Progenitor cell of endocrine pancreas (in vitro differentiated cells): ENCODE measurements around the gene LGR6. TPM values are rescaled to one million over a fixed set of nuclear protein-coding genes. Genes with fewer than 3 reads are reported as not detected.

ENCODE experiments used
- DNase-seq: peaks from one replicate; pipeline ENCODE4 v3.0.0; 2021; ENCODE audit warnings: low spot score; ENCODE audit not compliant: unreplicated experiment
- H3K27ac Mint-ChIP-seq: 2 replicates; pipeline ENCODE4 v1.8.0; 2021; ENCODE audit warnings: mild to moderate bottlenecking, moderate library complexity, mixed read lengths
- H3K27me3 Mint-ChIP-seq: 2 replicates; pipeline ENCODE4 v1.8.0; 2021; ENCODE audit warnings: mixed read lengths
- H3K36me3 Mint-ChIP-seq: 2 replicates; pipeline ENCODE4 v1.8.0; 2022; ENCODE audit warnings: mixed read lengths; ENCODE audit not compliant: insufficient read depth
- H3K4me1 Mint-ChIP-seq: 2 replicates; pipeline ENCODE4 v1.8.0; 2021; ENCODE audit warnings: low read depth, mixed read lengths
- H3K4me3 Mint-ChIP-seq: 2 replicates; pipeline ENCODE4 v1.8.0; 2021; ENCODE audit warnings: low read depth, mild to moderate bottlenecking, moderate library complexity, mixed read lengths
- H3K9me3 Mint-ChIP-seq: 2 replicates; pipeline ENCODE4 v1.8.0; 2021; ENCODE audit warnings: low read depth, mixed read lengths
- total RNA-seq: library from RNA; stranded (reverse); gene quantifications from 2 replicates; pipeline ENCODE4 v1.2.1, GENCODE V29; 2021
- TF ChIP-seq, protein P1 (sequence below): fragments of 200-600 bp; sonication (generic); IDR thresholded peaks from one replicate; pipeline ENCODE4 v1.5.0; 2021; ENCODE audit warnings: antibody characterized with exemption, mild to moderate bottlenecking; ENCODE audit not compliant: unreplicated experiment

Gene LGR6
- total RNA-seq, 1 donor from 2014 or later, result 0.50 TPM

DNA sequence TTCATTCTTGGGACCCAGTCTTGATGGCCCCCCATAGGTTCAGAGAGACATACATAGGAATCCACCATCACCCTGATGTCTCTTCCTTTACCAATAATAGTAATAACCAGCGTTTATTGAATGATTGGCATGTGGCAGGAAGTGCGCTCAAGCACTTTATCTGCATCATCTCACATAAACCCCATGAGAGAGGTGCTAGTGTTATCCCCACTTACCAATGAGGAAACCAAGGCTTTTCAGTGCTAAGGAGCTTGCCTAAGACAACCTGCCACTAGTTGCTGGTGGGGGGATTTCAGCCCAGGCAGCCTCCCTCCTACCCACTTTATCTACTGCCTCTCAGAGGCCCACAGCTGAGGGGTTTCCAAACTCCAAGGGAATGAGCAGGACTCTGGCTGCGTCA is 7.7 kb downstream of the LGR6 start:
- DNase-seq, result no peak
- no peaks in the 10 kb centered on the region for H3K4me1 Mint-ChIP-seq
- no peak overlapping the region for H3K4me3 Mint-ChIP-seq
- no peaks in the 10 kb centered on the region for H3K9me3 Mint-ChIP-seq
- H3K36me3 Mint-ChIP-seq, result no peaks in the 10 kb centered on the region
- H3K27ac Mint-ChIP-seq, result no peak overlapping the region
- peaks cover 44% of the 10 kb centered on the region for H3K27me3 Mint-ChIP-seq
- TF ChIP-seq, protein P1, sequence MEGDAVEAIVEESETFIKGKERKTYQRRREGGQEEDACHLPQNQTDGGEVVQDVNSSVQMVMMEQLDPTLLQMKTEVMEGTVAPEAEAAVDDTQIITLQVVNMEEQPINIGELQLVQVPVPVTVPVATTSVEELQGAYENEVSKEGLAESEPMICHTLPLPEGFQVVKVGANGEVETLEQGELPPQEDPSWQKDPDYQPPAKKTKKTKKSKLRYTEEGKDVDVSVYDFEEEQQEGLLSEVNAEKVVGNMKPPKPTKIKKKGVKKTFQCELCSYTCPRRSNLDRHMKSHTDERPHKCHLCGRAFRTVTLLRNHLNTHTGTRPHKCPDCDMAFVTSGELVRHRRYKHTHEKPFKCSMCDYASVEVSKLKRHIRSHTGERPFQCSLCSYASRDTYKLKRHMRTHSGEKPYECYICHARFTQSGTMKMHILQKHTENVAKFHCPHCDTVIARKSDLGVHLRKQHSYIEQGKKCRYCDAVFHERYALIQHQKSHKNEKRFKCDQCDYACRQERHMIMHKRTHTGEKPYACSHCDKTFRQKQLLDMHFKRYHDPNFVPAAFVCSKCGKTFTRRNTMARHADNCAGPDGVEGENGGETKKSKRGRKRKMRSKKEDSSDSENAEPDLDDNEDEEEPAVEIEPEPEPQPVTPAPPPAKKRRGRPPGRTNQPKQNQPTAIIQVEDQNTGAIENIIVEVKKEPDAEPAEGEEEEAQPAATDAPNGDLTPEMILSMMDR, result no peak

DNA sequence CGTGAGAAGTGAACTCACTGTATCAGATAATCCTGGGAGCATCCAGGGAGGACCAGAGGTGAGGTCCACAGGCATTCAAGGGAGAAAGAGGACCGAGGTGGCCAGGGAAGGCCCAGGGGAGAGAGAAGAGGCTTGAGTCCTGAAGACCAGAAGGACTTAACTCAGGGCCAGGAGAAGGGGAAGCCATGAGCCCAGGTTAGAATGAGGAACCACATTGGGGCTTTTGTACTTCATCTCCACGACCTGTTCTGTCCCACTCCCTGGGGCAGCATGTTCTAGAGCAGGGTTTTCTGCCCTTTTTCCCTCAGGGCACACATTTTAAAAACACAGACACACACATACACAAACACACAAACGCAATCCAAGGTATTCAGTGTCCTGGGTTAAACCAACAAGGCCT is 8.4 kb downstream of the LGR6 start:
- Mint-ChIP-seq H3K36me3 (no peaks in the 10 kb centered on the region), H3K27me3 (peaks cover 37% of the 10 kb centered on the region)

DNA sequence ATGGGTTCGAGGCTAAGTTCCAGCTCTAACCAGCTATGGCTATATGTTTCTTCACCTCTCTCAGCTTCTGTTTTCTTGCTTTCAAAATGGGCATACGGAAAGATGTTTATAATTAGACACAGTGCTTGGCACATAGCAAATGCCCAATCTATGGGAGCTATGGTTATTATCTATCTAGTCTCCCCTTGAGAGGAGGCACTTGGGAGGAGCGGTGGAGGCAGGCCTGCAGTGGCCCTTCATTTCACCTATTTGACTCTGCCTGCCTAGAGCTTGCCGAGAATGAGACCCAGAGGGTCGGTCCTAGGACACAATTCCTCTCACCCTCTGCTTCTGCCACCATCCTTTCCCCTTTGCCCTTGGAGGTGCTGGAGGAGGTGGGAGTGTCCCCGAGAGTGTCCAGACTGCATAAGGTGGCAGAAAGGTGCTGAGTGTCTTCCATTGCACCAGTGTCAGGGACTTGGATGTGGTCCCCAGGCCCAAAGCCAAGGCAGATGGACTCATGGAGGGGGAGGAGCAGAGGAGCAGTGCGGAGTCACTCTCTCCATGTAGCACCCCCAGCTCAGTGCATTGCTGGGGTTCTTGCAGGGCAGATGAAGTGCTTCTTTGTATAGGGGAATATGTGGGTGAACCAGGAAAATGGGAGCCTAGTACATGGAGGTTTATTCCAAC is 9.0 kb downstream of the LGR6 start:
- H3K4me1 Mint-ChIP-seq, result no peaks in the 10 kb centered on the region
- no peak overlapping the region for H3K27ac Mint-ChIP-seq
- H3K27me3 Mint-ChIP-seq, result peaks cover 32% of the 10 kb centered on the region
- no peak overlapping the region for H3K4me3 Mint-ChIP-seq
- H3K9me3 Mint-ChIP-seq, result no peaks in the 10 kb centered on the region
- no peaks in the 10 kb centered on the region for H3K36me3 Mint-ChIP-seq
- TF ChIP-seq, protein P1, result no peak
- no peak for DNase-seq

More for the DNA sequence above, 8.4 kb downstream of the LGR6 start:
- Mint-ChIP-seq H3K4me1 (no peaks in the 10 kb centered on the region), H3K27ac (no peak overlapping the region), H3K9me3 (no peaks in the 10 kb centered on the region), H3K4me3 (no peak overlapping the region)
- TF ChIP-seq, protein P1, result no peak
- DNase-seq, result no peak

DNA sequence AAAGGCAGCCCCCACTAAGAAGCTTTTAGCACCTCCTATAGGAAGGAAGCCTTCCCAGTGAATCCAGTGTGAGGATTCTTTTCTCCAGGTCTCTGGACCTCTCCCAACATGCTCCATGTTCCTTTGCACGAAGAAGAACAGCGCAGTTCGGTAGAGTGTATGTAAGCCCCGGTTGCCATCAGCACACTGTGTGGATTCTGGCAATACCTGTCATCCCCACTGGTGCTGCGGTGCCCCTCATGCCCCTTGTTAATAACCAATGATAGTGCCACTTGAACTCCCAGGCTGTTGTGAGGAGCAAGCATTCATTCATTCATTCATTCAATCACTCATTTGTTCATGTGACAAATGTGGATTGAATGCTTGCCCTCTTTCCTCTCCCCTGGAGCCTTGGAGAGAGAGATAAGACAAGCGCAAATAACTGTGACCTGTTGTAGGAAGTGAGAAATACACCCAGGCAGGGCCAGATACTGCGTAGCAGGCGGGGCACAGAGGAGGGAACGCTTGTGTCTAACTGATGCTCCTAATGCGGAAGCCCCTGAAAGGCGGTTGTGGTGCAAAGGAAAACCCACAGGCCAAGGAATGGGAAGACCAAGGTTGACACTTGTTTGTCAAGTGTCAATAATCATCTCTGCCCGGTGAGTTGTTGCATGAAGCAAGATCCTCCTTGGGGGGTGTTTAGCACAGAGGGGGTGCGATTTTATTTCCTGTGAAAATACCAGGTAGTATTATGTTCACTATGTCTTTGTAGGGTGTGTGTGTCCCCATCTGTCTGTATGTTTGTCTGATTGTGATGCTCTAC is 9.8 kb downstream of the LGR6 start:
- Mint-ChIP-seq H3K27ac (no peak overlapping the region), H3K9me3 (no peaks in the 10 kb centered on the region), H3K36me3 (no peaks in the 10 kb centered on the region), H3K4me1 (no peaks in the 10 kb centered on the region), H3K27me3 (peaks cover 31% of the 10 kb centered on the region), H3K4me3 (no peak overlapping the region)
- TF ChIP-seq, protein P1, result no peak
- no peak for DNase-seq

DNA sequence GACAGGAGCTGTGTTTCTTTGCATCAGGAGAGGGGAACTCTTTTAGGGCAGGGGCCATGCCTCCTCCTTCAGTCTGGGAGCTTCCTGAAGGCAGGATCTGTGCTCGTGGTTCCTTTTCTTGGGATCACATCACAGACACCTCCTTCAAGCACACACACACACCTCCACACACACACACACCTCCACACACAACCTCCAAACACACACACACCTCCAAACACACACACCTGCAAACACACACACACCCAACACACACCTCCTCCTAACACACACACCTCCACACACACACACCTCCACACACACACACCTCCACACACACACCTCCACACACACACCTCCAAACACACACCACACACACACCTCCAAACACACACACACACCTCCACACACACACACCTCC is 10.5 kb downstream of the LGR6 start:
- H3K4me3 Mint-ChIP-seq, result no peak overlapping the region
- no peak for DNase-seq
- H3K4me1 Mint-ChIP-seq, result no peaks in the 10 kb centered on the region
- TF ChIP-seq, protein P1, result no peak
- no peaks in the 10 kb centered on the region for H3K9me3 Mint-ChIP-seq
- H3K27me3 Mint-ChIP-seq, result peaks cover 27% of the 10 kb centered on the region
- H3K27ac Mint-ChIP-seq, result no peak overlapping the region
- no peaks in the 10 kb centered on the region for H3K36me3 Mint-ChIP-seq
